Effector CD8-positive, alpha-beta T cell (primary cell): ENCODE data around the gene PRKAR1B.

ENCODE experiments used
- DNase-seq: peaks from one replicate; lab custom pipeline; 2025; lab: John Stamatoyannopoulos, UW

PRKAR1B gene

DNA sequence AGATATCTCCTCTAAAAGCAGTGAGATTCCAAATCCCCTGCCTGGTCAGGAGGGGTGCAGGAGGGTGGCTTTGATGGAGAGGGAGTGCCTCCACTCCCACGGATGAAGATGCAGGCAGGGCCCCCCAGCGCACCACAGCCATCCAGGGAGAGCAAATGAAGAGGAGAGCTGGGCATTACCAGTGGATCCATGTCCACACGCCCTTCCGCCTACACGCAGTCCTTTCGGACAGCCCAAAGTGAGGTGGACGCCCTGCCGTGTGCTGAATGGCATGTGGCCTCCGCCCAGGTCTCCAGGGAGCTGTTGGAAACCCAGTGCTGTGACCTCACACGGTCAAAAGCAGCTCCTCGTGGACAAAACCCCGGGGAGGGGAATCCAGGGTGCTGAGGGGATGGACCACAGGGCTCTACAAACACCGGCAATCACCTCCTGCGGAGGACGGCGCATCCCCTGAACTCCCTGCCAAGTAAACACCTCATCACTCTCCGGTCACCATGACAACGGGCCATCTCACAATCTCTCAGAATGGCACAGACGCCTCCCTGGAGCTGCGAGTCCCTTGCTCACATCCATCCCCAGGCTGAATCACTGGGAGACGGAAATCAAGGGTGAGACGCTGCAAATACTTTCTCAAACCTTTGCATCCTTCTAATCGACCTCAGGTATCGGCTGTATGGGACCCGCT is 35.6 kb downstream of the PRKAR1B start:
- no peak for DNase-seq

DNA sequence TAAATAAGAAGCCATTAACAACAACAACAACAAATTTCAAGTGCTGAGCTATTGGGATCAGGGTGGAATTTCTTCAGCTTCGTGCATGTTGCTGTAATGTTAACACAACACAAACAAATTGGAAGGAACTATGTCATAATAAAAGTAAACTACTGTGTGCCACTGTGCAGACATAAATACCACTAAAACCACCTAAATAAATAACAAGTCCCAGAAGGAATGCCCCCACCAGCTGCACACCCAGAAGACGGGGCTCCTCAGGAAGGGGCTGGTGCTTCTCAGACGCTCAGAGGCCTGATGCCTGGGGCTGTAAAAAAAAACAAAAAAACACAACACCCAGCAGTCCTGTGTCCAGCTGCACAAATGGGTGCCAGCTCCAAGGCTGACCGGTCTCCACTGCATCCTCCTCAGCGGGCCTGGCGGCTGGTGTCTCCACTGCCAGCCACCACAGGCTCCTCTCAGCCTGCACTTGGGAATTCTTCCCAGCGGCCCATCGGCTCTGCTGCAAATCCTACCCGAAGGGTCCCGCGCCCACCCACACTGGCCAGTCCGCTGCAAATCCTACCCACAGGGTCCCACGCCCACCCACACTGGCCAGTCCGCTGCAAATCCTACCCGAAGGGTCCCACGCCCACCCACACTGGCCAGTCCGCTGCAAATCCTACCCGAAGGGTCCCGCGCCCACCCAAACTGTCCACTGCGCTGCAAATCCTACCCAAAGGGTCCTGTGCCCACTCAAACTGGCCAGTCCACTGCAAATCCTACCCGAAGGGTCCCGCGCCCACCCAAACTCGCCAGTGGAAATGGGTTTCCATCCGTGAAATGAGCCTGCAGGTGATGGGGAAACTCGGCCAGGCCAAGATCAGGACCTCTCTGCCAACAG is 36.4 kb downstream of the PRKAR1B start:
- no peak for DNase-seq

DNA sequence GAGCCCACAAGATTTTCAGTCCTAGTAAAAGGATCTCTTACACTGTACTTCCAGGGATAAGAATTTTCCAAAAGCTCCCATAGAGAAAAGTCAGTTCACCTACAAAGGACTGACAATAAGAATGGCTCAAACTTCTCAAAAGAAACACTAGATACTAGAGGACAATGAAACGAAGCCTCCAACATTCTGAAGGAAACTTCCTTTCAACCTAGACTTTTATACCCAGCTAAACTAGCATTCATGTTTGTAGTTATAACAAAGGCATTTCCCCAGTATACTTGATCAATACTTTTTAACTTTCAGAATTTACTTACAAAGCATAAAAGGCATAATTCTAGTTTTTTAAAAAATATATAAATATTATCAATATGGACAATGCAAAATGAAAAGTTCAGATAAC is 41.5 kb downstream of the PRKAR1B start:
- no peak for DNase-seq

DNA sequence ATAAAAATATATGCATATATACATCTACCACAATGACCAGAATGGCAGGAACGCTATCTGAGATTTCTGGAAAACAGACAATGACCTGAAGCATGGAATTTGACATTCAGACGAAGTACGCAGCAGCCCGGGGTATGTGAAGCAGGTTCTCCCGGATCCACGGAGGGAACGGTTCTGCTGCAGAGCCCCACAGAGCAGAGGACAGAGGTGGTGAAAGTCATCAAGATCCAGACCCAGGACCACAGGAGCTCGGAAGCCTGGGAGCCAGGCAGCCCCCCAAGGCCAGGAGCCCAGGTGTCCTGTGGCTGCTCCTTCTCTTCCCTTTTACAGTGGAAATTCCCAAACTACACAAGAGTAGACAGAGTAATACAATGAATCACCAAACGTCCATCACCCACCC is 42.7 kb downstream of the PRKAR1B start:
- no peak for DNase-seq

DNA sequence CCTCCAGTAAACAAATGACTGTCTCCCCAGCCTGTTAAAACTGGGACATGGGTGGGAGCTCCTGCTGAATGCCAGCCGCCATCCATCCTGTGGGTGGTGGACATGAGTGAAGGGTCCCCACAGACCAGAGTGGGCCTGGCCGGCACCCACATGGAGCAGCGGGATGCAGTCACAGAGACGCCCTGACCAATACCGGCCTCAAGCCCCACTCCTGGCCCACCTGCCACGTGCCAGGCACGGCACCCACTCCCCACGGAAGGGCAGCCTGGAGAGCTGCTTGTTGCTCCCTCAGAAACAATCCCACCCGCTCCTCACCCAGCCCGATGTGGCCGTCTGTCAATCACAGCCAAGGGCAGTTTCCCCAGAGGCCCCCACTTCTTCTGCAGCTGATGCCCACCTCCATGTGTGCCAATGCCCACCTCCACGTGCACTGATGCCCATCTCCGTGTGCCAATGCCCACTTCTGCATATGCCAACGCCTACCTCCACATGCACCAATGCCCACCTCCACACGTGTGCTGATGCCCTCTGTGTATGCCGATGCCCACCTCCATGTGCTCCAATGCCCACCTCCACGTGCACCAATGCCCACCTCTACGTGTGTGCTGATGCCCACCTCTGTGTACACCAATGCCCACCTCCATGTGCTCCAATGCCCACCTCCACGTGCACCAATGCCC is 43.4 kb downstream of the PRKAR1B start:
- no peak for DNase-seq

DNA sequence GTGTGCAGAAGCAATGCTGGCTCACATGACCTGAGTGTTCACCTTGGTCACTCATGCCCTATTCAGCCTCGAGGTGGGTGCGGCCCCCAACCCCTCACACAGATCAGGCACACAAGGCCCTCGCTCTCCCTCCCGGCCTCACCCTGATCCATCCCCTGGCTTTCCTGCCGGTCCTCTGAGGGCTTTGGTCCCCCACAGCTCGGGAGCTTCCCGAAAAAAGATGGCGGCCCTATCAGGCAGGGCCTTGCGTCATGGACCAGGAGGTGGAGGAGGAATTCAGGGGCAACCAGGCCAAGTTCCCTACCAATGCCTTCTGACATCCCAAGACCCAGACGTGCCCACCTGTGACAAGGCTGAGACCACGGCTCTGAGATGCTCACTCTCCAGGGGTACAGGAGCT is 44.3 kb downstream of the PRKAR1B start:
- no peak for DNase-seq

DNA sequence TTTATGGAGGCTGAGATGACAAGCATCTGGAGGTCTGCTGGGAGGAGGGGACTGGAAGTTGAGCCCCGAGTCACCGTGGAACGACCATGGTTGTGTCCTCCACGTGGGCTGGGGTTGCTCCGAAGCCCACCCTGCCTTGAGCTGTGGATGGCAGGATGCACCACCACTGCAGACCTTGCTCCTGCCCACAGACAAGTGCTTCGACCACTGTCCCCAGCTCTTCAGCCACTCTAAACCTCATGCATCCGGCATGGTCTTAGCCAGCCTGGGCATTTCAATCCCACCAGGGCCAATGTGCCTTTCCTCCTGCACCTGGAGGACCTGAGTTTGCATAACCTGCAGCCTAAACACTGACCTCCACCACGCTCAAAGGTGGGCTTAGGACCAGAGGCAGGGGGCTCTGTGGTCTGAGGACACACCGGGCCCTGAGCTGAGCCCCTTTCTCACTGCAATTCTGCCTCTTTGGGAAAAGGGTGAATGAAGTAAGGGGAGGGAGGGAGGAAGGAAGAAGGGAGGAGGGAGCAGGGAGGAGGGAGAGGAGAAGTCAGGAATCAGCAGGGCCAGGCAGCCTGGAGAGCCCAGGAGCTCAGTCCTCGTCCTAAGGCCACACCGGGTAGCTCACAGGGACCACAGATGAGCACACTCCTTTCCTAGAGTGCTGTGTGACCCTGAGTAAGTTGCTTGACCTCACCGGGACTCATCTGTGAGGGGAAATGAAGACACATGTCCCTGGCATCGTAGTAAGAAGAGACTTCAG is 45.4 kb downstream of the PRKAR1B start:
- DNase-seq = no peak

GRCh38 chr7:680411-681127 is 46.5 kb downstream of the PRKAR1B start:
- no peak for DNase-seq

DNA sequence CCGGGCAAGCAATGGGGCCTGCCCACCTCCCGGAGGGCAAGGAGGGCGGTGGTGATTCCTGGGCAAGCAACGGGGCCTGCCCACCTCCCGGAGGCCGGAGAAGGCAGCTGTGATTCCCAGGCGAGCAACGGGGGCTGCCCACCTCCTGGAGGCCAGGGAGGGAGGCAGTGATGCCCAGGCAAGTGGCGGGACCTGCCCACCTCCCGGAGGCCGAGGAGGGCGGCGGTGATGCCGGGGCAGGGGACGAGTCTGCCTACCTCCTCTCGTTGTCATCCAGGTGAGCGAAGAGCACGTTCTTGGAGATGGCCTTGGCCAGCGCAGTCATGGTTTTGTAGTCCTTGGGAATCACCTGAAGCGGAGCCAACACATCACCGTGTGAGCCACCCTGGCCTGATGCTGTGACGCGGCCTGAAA is 50.1 kb downstream of the PRKAR1B start:
- no peak for DNase-seq

DNA sequence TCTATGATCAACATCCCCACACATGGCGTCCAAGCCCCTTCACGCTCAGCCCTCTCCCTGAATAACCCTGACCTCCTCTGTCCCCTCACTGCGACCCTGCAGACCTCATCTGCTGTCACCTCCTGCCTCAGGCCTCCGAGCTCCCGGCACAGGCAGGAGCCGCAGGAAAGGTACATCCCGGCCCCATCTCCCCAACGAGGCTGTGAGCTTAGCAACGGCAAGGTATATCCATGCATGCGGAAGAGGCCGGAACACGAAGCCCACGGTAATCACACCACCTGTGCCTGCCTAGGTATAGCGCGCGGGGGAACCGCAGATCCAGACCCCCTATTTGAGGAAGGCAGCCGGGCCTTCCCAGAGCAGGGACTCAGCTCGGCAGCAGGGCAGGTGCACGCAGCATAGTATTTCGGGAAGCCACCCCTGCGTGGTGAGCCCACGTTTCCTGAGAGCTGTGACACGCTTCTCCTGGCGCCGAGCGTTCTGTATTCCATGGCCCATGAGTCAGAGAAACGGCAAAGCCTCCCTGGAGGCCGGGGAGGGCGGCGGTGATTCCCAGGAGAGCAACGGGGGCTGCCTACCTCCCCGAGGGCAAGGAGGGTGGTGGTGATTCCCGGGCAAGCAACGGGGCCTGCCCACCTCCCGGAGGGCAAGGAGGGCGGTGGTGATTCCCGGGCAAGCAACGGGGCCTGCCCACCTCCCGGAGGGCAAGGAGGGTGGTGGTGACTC is 50.7 kb downstream of the PRKAR1B start:
- DNase-seq = no peak

DNA sequence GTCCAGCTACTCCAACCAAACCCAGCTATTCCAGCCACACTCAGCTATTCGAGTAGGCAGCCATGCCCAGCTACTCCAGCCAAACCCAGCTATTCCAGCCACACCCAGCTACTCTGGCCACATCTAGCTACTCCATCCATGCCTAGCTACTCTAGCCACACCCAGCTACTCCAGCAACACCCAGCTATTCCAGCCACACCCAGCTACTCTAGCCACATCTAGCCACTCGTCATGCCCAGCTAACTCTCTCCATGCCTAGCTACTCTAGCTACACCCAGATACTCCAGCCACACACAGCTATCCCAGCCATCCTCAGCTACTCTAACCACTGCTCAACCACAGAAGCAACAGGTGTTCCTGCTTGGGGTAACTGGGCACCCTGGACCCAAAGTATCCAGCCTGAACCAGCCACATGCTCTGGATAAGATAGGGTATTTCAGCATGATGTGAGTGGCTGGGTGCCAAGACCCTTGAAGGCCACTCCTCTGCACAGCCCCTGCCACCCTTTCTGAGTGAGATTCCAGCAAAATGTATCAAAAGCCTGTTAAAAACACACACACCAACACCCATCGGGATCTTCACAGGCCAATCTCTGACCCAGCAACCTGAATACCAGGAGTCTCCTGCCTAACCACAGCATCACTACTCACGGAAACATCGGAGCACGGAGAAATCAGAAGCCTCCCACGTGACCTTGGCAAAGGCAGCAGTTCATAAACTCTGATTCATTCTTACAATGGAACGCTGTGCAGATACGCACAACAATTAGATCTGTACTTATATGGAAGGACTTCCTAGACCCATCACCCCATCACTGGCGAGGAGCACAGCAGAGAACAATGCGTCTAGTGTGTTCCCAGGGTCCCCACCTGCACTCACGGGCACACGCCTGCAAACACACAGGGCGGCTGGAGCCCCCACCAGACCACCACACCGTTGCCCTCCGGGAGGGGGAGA is 52.3 kb downstream of the PRKAR1B start:
- no peak for DNase-seq

- DNase-seq = no peak
These were observed 53.2 kb downstream of the PRKAR1B start for GRCh38 chr7:673681-674453.

DNA sequence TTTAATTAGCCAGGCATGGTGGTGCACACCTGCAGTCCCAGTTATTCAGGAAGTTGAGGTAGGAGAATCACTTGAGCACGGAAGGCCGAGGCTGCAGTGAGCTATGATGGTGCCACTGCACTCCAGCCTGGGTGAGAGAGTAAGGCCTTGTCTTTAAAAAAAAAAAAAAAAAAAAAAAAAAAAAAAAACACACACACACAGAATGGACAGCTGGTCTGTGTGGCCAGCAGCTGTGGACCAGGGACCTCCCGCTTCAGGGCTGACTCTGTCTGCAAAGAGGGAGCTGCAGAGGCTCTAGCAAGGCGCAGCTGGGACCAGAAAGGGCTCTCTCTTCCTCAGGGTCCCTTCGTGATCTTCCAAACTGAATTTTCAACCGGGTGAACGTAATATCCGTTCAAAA is 54.2 kb downstream of the PRKAR1B start:
- DNase-seq = no peak

DNA sequence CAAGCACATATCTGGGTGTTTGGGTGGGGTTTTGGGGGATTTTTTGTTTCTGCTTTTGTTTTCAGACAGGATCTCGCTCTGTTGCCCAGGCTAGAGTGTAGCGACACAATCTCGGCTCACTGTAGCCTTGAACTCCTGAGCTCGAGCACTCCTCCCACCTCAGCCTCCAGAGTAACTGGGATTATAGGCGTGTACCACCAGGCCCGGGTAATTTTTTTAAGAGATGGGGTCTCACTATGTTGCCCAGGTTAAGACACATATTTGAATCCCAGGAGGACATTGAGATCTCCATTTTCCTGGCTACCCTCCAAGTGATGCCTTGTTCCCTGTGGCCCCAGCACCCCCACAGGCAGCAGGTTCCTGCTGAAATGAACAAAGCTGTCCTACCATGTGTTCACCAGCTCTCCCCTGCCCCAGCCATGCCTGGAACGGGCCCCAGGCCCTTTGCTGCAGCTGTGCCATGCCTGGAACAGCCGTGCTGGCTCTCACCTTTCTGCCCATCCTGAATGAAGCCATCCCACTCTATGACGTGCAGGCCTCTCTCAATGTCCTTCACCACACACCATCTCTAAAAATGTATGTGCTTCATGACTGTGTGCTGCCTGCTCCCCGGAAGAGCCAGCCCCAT is 55.6 kb downstream of the PRKAR1B start:
- DNase-seq = no peak

DNA sequence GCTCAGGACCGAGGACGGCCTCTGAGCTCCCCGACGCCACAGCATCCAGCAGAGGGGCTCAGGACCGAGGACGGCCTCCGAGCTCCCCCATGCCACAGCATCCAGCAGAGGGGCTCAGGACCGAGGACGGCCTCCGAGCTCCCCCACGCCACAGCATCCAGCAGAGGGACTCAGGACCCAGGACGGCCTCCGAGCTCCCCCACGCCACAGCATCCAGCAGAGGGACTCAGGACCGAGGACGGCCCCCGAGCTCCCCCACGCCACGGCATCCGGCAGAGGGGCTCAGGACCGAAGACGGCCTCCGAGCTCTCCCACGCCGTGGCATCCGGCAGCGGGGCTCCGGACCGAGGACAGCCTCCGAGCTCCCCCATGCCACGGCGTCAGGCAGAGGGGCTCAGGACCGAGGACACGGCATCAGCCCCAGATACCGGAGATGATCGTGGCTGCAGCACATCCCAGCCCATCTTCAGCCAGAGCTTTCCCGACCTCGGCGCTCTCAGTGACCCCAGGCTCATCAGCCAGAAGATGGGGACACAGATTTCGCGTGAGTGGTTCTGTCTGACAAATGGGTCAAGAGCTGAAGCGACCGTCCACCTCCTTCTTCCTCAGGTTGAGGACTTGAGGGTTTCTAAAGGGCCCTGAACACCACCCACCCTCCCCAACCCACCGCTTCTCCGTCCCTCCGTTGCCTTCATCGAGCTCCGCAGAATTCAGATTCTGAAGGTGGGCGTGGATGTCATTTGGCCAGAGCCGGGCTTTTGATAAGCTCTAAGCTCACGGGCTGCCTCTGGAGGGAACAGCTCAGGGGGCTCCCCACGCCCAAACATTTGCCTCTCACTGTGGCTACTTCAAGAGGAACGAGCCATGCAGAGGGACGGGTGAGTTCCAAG is 56.3 kb downstream of the PRKAR1B start:
- no peak for DNase-seq

DNA sequence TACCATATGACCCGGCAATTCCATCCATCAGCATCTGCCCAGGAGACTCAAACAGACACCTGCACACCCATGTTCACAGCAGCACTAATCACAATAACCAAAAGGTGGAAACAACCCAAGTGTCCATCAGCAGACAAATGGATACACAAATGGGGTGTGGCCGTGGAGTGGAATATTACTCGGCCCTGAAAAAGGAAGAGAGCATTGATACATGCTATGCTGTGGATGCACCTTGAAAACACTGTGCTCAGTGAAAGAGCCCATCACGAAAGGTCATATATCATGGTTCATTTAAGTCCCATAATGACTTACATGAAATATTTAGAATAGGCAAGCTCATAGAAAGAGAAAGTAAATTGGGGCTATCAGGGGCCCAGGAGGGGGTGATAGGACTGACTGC is 58.1 kb downstream of the PRKAR1B start:
- DNase-seq = no peak
